K562 treated with DMSO at 1 percent for 12 hours (cell line): ENCODE results near the gene PSTPIP2. TPM values are rescaled to one million over a fixed set of nuclear protein-coding genes. Genes with fewer than 3 reads are reported as not detected.

Experiments
- total RNA-seq: library from RNA; unstranded; fragments of 300-600 nt; gene quantifications from 2 replicates; pipeline ENCODE4 v1.2.3, GENCODE V29; 2022; ENCODE audit not compliant: insufficient read depth

PSTPIP2 gene, protein sequence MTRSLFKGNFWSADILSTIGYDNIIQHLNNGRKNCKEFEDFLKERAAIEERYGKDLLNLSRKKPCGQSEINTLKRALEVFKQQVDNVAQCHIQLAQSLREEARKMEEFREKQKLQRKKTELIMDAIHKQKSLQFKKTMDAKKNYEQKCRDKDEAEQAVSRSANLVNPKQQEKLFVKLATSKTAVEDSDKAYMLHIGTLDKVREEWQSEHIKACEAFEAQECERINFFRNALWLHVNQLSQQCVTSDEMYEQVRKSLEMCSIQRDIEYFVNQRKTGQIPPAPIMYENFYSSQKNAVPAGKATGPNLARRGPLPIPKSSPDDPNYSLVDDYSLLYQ
- 8.9 and 25.1 TPM in 2 replicates for total RNA-seq

DNA sequence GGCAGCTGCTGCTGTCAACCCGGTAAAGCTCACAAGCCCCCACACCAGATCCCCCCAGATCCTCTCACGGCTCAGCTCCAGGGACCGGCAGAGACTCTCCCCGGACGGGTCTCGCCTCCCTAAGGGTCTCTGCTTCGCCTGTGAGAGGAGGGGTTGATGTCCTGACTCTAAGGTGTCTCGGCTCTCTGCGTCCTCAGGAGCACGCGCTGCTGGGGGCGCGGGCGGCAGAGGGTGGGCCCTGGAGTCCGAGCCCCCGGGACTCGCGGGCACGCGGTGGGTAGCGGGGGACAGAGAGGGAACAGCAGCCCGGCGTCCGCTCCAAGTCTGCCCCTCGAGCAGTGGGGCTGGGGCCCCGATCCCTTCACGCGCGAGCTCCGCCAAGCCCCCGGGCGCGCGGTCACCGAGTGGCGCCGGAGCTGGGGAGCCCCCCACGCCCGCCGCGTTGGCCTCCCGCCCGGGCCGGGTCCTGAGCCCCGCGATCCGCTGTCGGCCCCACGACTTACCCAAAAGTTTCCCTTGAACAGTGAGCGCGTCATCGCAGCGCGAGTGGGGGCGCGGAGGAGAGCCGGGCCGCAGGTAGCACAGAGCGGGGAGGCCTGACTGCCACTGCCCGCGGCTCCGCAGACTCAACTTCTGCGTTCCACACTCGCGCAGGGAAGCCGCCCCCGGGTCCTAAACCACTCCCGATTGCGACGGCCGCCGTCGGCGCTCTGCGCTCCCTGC, at the start of gene PSTPIP2:
Gene PSTPIP2 (minus strand): TSS at position 608 of the 723 bp plus-strand sequence. CDS start 72 bp downstream, at position 536.

GRCh38 chr18:46104128-46104911, 32.3 kb upstream of the PSTPIP2 start, which contains the start of gene HAUS1:
TSS of gene HAUS1 (plus strand) at chr18:46104385. CDS start at chr18:46104412, 27 bp downstream.

DNA sequence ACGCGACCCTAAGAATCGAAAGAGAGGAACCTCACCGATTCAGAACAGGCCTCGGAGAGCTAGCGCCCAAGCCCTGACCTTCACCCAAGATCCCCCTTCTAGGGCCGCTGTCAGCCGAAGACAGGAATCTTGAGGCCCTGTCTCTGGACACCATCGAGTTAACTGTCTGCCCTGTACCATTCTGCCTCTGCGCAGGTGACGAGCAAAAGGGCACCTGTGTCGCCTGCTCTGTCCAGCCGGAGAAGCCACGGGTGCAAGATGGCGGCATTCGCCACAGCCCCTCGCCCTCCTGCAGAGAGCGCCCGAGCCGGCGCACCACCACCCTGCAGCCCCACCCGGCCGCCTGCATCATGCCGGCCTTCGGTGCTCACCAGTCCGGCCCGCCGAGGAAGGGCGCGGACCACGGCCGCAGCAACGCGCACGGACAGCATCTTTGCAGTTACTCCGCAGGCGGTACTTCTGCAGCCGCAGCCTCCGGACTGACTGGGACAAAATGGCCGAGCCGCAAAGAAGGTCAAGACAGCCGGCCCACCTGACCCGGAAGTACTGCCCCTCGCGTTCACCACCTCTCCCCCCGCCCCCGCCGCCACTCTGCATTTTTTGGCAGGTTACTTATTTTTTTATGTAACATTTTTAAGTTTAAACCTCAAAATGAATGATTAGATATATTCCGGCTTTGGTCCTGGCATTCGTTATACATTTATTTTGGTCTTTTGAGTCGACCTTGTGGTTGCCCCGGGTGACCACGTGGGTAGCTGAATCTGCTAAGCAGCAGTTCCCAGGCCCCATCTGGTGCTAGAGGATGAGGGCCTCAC, 25.9 kb upstream of the PSTPIP2 start, which contains the start of gene ATP5F1A:
Gene ATP5F1A (minus strand): TSS at position 496 of the 815 bp plus-strand sequence. CDS start 65 bp downstream, at position 431.

GRCh38 chr18:45967007-45967706, 104.9 kb downstream of the PSTPIP2 start, which contains the start of gene EPG5:
TSS of gene EPG5 (minus strand) at chr18:45967329. CDS start at chr18:45967239, 90 bp downstream.

Other genes with a start within 250 kb of the PSTPIP2 start
- gene SIGLEC15, start 246.6 kb downstream of the PSTPIP2 start, total RNA-seq = not detected in 2 replicates
- gene EPG5, start 104.9 kb downstream of the PSTPIP2 start, total RNA-seq = 1.5 and 9.7 TPM in 2 replicates
- 262 and 338 TPM in 2 replicates for gene ATP5F1A, start 26.0 kb upstream of the PSTPIP2 start, total RNA-seq
- 30.8 and 46.0 TPM in 2 replicates for gene HAUS1, start 32.1 kb upstream of the PSTPIP2 start, total RNA-seq